Caki2 (cell line): ENCODE data around the gene CEP89. TPM values are rescaled to one million over a fixed set of nuclear protein-coding genes. Genes with fewer than 3 reads are reported as not detected.
"Not testable (repeated sequence)": the region's sequence is repeated elsewhere in the genome, so short reads cannot be mapped to it uniquely, and the experiment has no call there.

Experiments used
- DNase-seq: peaks from one replicate; pipeline ENCODE4 v3.0.0-alpha.2; 2015; ENCODE audit warnings: low read depth
- in situ Hi-C: cut with HindIII; loops from 2 replicates; pipeline ENCODE4 v1.10.0; 2016; ENCODE audit warnings: low sequenced_read_pairs, low pct_unique_long_range_greater_than_20kb, mixed read lengths
- total RNA-seq: library from RNA; depleted of rRNA; stranded (reverse); fragments of >200 nt; shearing (Covaris generic); gene quantifications from 2 replicates; pipeline ENCODE4 v1.2.3, GENCODE V29; 2014; ENCODE audit warnings: low replicate concordance

Gene CEP89
- total RNA-seq, 1 experiment from 2014 or later = 26.1 TPM

- in situ Hi-C loops = no loop called here
- DNase-seq = no peak
Observed at GRCh38 chr19:32864318-32865007, 107.3 kb downstream of the CEP89 start.

GRCh38 chr19:32863841-32864240, 107.9 kb downstream of the CEP89 start:
- no peak for DNase-seq
- in situ Hi-C loops = no loop called here

GRCh38 chr19:32863301-32863700, 108.5 kb downstream of the CEP89 start:
- DNase-seq = no peak
- in situ Hi-C loops = no loop called here

DNA sequence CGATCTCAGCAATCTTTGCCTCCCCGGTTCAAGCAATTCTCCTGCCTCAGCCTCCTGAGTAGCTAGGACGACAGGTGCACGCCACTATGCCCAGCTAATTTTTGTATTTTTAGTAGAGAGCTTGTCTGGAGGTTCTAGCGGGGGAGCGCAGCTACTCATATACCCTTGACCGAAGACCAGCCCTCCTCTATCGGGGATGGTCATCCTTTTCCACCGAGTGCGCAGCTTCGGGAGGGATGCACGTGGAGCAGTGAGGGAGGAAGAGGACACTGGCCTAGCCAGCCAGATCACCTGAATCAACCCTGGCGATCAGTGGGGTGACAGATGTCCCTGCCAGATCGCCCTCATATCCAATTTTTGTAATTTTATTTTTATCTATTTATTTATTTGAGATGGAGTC, 109.0 kb downstream of the CEP89 start:
- in situ Hi-C loops = no loop called here
- DNase-seq = no peak

GRCh38 chr19:32862173-32862572, 109.6 kb downstream of the CEP89 start:
- in situ Hi-C loops = no loop called here

DNA sequence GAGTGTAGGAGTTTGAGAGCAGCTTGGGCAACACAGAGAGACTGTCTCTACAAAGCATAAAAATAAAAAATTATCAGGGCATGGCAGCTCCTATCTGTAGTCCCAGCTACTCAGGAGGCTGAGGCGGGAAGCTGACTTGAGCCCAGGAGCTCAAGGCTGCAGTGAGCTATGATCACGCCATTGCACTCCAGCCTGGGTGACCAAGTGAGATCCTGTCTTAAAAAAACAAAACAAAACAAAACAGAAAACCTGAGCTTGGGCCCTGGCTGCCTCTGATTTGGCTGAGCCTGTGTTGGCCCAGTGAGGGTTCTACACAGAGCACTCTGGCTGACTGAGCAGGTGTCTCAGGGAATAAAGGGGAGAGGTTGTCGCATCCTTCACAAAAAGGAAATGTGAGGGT, 110.2 kb downstream of the CEP89 start:
- in situ Hi-C loops = no loop called here
- DNase-seq = no peak

More at GRCh38 chr19:32862173-32862572, 109.6 kb downstream of the CEP89 start:
- no peak for DNase-seq

- in situ Hi-C loops = no loop called here
- no peak for DNase-seq
Observed at GRCh38 chr19:32859591-32859990, 112.2 kb downstream of the CEP89 start.

- in situ Hi-C loops = no loop called here
Observed at GRCh38 chr19:32858559-32858958, 113.2 kb downstream of the CEP89 start.

GRCh38 chr19:32858155-32858554, 113.6 kb downstream of the CEP89 start:
- in situ Hi-C loops = no loop called here
- no peak for DNase-seq

More at GRCh38 chr19:32858559-32858958, 113.2 kb downstream of the CEP89 start:
- no peak for DNase-seq

DNA sequence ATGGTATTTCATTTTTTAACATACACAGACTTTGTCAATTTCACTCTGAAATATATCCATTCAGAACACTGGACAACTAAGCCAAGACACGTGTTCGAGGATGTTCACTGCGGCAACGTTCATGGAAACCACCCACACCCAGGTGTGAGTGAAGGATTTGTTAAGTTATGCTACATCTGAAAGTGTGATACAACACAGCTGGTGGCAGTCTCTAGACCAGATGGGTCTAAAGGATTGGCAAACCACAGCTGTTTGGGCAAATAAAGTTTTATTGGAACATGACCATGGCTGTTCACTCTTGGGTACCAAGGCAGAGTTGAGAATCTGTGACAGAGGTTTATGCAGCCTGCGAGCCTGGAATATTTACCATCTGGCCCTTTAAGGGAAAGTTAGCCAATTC, 114.2 kb downstream of the CEP89 start:
- in situ Hi-C loops = no loop called here
- DNase-seq = no peak

GRCh38 chr19:32856818-32857217, 114.9 kb downstream of the CEP89 start:
- in situ Hi-C loops, DNase-seq: not testable (repeated sequence)

GRCh38 chr19:32852216-32852615, 119.5 kb downstream of the CEP89 start:
- in situ Hi-C loops = no loop called here

DNA sequence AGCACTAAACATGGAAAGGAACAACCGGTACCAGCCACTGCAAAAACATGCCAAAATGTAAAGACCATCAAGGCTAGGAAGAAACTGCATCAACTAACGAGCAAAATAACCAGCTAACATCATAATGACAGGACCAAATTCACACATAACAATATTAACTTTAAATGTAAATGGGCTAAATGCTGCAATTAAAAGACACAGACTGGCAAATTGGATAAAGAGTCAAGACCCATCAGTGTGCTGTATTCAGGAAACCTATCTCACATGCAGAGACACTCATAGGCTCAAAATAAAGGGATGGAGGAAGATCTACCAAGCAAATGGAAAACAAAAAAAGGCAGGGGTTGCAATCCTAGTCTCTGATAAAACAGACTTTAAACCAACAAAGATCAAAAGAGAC, 123.7 kb downstream of the CEP89 start:
- in situ Hi-C loops, DNase-seq: not testable (repeated sequence)

More at GRCh38 chr19:32852216-32852615, 119.5 kb downstream of the CEP89 start:
- DNase-seq = no peak

GRCh38 chr19:32843716-32844245, 128.0 kb downstream of the CEP89 start:
- DNase-seq = no peak
- in situ Hi-C loops = no loop called here

DNA sequence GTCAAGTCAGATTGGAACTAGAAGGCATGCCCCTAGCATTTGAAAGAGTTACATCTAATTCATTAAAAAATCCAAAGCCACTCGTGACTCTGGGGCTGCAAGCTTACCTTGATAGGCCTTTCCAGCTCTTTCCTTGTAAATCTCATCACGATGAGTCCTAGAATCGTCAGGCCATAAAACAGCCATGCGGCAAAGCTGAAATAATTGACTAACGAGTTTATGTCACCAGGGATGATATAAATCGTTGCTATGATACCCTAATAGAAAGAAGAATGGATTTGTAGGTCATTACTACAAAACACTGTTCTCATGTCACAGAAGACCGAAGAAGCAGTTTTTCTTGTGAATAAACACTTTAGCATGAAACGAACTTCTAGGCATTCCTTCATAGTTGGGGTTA, 129.7 kb downstream of the CEP89 start:
- no peak for DNase-seq
- in situ Hi-C loops = no loop called here

- DNase-seq = no peak
Observed at GRCh38 chr19:32837531-32837930, 134.2 kb downstream of the CEP89 start.

DNA sequence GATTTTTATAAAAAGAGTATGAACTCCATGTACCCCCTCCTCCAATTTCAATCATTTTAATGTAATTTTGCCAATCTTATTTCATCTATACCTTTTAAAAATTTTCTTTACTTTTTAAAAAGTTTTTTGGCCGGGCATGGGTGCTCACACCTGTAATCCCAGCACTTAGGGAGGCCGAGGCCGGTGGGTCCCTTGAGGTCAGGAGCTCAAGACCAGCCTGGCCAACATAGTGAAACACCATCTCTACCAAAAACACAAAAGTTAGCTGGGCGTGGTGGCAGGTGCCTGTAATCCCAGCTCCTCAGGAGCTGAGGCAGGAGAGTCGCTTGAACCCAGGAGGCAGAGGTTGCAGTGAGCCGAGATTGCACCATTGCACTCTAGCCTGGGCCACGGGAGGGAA, 138.4 kb downstream of the CEP89 start:
- in situ Hi-C loops, DNase-seq: not testable (repeated sequence)

More at GRCh38 chr19:32837531-32837930, 134.2 kb downstream of the CEP89 start:
- in situ Hi-C loops = no loop called here

GRCh38 chr19:32832825-32833224, 138.9 kb downstream of the CEP89 start:
- in situ Hi-C loops, DNase-seq: not testable (repeated sequence)

GRCh38 chr19:32832094-32832493, 139.7 kb downstream of the CEP89 start:
- DNase-seq, in situ Hi-C loops: not testable (repeated sequence)

- in situ Hi-C loops = no loop called here
- DNase-seq = no peak
Observed at GRCh38 chr19:32831611-32832010, 140.1 kb downstream of the CEP89 start.
